Esophagus squamous epithelium (tissue), 4 donors: ENCODE results near the gene FAM78B.

ENCODE experiments used
- CTCF ChIP-seq, 6 experiments: fragments of 450-650 bp in 4 of 6; fragments of 200-600 bp in 2 of 6; sonication (generic) in 2 of 6; IDR thresholded peaks; one replicate each; pipeline ENCODE4 v1.5.1; 2016 to 2019; ENCODE audit warnings: antibody characterized with exemption in 6 of 6, mild to moderate bottlenecking in 4 of 6, moderate library complexity in 4 of 6
- POLR2A ChIP-seq, 4 donors: fragments of 450-650 bp; IDR thresholded peaks; one replicate each; pipeline ENCODE4 v1.6.1; 2017; ENCODE audit warnings: antibody characterized with exemption in 4 of 4, mild to moderate bottlenecking in 4 of 4, moderate library complexity in 3 of 4

- no peak for TF ChIP-seq CTCF (IDR thresholded peaks at IDR 0.05)
- TF ChIP-seq POLR2A (IDR thresholded peaks at IDR 0.05): no peak
These were observed 52.4 kb downstream of the FAM78B start for GRCh38 chr1:166114419-166114818.
